Nephron progenitor cell (in vitro differentiated cells): ENCODE results near the gene PSORS1C1.
A peak's percentile ranks its signal among the peaks of the same experiment; 100 is the strongest.

Experiments used
- DNase-seq: peaks from one replicate; pipeline ENCODE4 v3.0.0; 2021
- H3K27ac Mint-ChIP-seq: 2 replicates; pipeline ENCODE4 v1.8.0; 2021; ENCODE audit warnings: mild to moderate bottlenecking, moderate library complexity, mixed read lengths
- H3K27me3 Mint-ChIP-seq: 2 replicates; pipeline ENCODE4 v1.8.0; 2021; ENCODE audit warnings: mild to moderate bottlenecking, low read depth, mixed read lengths; ENCODE audit not compliant: poor library complexity
- H3K36me3 Mint-ChIP-seq: 2 replicates; pipeline ENCODE4 v1.8.0; 2021; ENCODE audit warnings: low read depth, mixed read lengths
- H3K4me1 Mint-ChIP-seq: 2 replicates; pipeline ENCODE4 v1.8.0; 2021; ENCODE audit warnings: mixed read lengths
- H3K4me3 Mint-ChIP-seq: 2 replicates; pipeline ENCODE4 v1.8.0; 2021; ENCODE audit warnings: mild to moderate bottlenecking, moderate library complexity, mixed read lengths
- H3K9me3 Mint-ChIP-seq: 2 replicates; pipeline ENCODE4 v1.8.0; 2021; ENCODE audit warnings: mild to moderate bottlenecking, moderate library complexity, mixed read lengths
- TF ChIP-seq, protein P1 (sequence below): fragments of 200-600 bp; sonication (generic); IDR thresholded peaks from 2 replicates; pipeline ENCODE4 v1.5.0; 2021; ENCODE audit warnings: antibody characterized with exemption

PSORS1C1 gene

DNA sequence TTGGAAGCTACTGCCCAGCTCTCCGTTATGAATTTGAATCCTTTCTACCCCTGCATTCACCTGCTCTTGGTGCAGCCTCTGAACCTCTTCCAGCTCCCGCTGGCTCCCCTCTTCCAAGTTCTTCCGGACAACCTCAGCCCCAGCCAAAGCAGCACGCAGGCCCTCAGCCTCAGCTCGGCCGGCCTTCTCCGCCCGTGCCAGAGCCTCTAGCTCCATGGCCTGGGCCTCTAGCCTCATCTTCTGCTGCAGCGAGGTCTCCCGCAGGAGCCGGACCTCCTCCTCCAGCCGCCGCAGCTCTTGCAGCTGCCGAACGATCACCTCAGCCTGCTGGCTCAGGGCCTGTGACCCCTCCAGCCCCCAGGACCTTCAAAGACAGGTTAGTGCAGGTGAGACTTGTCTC, 39.8 kb downstream of the PSORS1C1 start:
- peaks cover 75% of the 10 kb centered on the region for H3K4me1 Mint-ChIP-seq
- no peak for DNase-seq
- no peak overlapping the region for H3K27ac Mint-ChIP-seq
- peaks cover 39% of the 10 kb centered on the region for H3K36me3 Mint-ChIP-seq
- H3K4me3 Mint-ChIP-seq: no peak overlapping the region
- no peaks in the 10 kb centered on the region for H3K9me3 Mint-ChIP-seq
- H3K27me3 Mint-ChIP-seq: peaks cover 8% of the 10 kb centered on the region
- TF ChIP-seq, protein P1, sequence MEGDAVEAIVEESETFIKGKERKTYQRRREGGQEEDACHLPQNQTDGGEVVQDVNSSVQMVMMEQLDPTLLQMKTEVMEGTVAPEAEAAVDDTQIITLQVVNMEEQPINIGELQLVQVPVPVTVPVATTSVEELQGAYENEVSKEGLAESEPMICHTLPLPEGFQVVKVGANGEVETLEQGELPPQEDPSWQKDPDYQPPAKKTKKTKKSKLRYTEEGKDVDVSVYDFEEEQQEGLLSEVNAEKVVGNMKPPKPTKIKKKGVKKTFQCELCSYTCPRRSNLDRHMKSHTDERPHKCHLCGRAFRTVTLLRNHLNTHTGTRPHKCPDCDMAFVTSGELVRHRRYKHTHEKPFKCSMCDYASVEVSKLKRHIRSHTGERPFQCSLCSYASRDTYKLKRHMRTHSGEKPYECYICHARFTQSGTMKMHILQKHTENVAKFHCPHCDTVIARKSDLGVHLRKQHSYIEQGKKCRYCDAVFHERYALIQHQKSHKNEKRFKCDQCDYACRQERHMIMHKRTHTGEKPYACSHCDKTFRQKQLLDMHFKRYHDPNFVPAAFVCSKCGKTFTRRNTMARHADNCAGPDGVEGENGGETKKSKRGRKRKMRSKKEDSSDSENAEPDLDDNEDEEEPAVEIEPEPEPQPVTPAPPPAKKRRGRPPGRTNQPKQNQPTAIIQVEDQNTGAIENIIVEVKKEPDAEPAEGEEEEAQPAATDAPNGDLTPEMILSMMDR: no peak

DNA sequence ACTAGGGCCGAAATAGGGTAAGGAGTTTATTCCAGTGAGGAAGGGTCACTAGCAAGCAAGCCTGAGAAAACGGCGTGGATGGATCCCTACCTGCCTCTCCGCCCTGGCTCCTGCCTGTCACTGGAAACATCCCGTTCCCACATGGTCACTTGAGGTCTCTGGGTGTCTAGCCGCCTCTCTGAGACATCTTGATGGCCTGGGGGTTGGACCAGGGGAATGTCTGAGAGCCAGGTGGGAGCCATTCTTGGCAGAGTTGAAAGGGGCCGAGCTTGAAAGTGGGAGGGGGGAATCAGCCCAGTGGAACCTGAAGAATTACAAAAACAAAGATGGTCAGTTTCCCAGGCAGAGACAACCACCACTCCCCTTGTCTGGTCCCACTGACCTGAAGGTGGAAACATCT, 42.0 kb downstream of the PSORS1C1 start:
- Mint-ChIP-seq H3K4me3 (peak overlapping the region; percentile 96), H3K36me3 (peaks cover 26% of the 10 kb centered on the region), H3K4me1 (peaks cover 69% of the 10 kb centered on the region), H3K27ac (peak overlapping the region; percentile 39), H3K9me3 (no peaks in the 10 kb centered on the region), H3K27me3 (peaks cover 4% of the 10 kb centered on the region)
- no peak for DNase-seq
- TF ChIP-seq, protein P1: no peak

DNA sequence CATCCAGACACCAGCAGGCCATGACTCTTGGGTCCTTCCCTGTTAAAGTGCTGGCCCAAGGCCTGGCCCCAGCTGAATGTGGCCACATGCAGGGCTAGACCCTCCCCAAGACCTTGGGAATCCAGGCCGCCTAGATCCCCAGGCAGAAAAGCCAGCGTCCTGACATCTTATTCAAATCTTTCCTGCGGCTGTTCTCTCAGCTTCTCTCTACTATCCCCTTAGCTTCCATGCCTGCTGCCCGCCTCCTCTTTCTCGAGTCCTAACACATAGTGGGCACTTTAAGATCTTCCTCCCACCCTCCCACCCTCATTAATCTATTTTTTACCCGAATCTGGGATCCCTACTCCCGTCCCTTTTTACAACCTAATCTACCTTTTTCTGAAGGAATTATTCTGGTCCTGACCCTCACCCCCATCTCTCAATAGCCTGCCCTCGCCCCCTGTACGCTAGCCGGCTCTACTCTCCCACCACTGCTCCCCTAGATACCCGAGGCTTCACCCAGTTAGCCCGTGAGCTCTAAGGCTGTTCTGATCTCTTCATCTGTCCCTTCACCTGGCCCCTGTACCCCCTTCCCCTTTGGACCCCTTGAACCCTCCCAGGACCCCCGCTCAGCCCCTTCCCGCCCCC, 43.0 kb downstream of the PSORS1C1 start, which contains the start of gene CCHCR1:
TSS of gene CCHCR1 (minus strand) at position 290 of the 627 bp plus-strand sequence. CDS start at position 88, 202 bp downstream.
- TF ChIP-seq, protein P1: no peak
- Mint-ChIP-seq H3K4me1 (peaks cover 69% of the 10 kb centered on the region), H3K4me3 (peak within 1 kb of the TSS; percentile 96), H3K27ac (peak within 1 kb of the TSS; percentile 63), H3K9me3 (no peaks in the 10 kb centered on the region), H3K27me3 (peaks cover 4% of the 10 kb centered on the region), H3K36me3 (peaks cover 26% of the 10 kb centered on the region)
- DNase-seq: peak; percentile 18

DNA sequence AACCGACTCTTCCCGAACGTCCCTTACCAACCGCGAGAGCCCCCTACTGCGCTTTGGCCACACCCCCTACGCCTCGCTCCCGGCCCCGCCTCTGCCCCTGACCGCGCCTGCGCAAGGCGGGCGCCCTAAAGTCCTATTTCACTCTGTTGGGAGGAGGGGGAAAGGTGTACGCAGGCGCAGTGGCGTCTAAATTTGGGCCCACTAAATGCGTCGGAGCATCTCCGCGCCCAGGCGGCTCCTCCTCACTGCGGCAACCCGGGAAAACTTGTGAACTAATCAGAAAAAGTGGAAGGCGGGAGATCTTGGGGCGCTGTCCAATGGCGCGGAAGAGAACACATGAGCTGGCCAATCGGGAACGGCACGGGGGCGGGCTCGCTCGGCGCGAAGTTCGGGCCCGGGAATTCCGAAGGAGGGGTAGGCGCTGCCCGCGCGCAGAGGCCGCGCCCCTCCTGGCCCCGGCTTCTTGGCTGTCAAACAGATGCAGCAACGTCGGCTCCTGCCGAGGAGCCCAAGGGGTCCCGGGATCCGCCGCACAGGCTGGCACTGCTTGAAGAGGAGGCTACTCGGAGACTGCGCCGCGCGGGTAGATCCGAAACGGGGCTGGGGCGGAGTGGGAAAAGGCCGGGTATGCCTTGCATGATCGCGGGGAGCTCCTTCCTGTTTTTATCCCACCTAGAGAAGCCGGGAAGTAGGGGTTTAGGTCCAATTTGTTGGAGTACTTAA, 43.7 kb downstream of the PSORS1C1 start, which contains the start of gene TCF19:
TSS of gene TCF19 (plus strand) at position 450 of the 723 bp plus-strand sequence. CDS start 881 bp downstream, outside the sequence.
- TF ChIP-seq, protein P1: no peak
- Mint-ChIP-seq H3K9me3 (no peaks in the 10 kb centered on the region), H3K4me3 (peak within 1 kb of the TSS; percentile 96), H3K27ac (peak within 1 kb of the TSS; percentile 63), H3K27me3 (peaks cover 4% of the 10 kb centered on the region), H3K4me1 (peaks cover 62% of the 10 kb centered on the region), H3K36me3 (peaks cover 26% of the 10 kb centered on the region)
- peak; percentile 99 for DNase-seq

DNA sequence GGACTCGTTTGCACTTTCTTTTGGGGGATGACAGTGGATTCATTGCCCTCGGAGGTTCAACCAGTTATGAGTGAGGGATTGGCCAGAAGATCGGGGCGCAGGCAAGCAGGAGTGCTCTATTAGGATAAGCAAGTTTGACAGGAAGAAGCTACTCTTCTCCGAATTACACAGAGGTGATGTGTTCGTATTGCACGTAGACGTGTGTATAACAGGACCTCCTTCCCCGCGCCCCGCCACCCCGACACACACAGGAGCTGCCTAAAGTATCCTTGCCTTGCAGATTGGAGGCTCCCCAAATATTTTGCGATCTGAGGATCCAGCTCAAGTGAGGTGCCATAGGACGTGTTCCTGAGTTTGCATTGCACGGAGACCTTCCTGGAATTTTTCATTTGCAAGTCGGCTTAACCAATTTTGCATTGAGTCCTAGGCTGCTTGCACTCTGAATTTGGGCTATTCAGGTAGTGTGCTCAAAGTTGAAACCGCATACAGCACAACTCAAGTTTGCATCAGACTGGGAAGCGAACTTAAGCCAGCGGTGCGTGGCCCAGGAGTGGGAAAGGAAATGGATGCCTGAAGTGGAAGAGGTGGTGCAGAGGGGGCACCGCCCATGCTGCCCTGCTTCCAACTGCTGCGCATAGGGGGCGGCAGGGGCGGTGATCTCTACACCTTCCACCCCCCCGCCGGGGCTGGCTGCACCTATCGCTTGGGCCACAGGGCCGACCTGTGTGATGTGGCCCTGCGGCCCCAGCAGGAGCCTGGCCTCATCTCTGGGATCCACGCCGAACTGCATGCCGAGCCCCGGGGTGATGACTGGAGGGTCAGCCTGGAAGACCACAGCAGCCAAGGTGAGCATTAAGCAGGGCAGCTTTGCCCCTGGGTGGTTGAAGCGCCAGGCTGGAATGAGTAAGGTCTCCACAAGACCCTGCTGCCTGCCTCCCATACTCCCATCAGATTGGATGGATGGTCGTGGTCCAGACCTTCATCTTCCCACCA, 44.6 kb downstream of the PSORS1C1 start:
- Mint-ChIP-seq H3K27me3 (peaks cover 4% of the 10 kb centered on the region), H3K36me3 (peaks cover 21% of the 10 kb centered on the region), H3K4me1 (peaks cover 58% of the 10 kb centered on the region), H3K9me3 (no peaks in the 10 kb centered on the region), H3K4me3 (peak overlapping the region; percentile 96), H3K27ac (no peak overlapping the region)
- TF ChIP-seq, protein P1: no peak
- peak; percentile 37 for DNase-seq
